SK-N-SH (cell line): Measurements from ENCODE around the gene FBXO4. TPM values are rescaled to one million over a fixed set of nuclear protein-coding genes. Genes with fewer than 3 reads are reported as not detected.
"Not testable (repeated sequence)": the region's sequence is repeated elsewhere in the genome, so short reads cannot be mapped to it uniquely, and the experiment has no call there.

ENCODE experiments used
- CTCF ChIA-PET: fragments of 300-600, 350-600 bp; formaldehyde crosslinking; extraction: SDS; loops from one replicate; lab custom pipeline; 2021; lab: Yijun Ruan, JAX
- POLR2A ChIA-PET: fragments of 350-600 bp; sonication (Branson Sonifier 250); formaldehyde crosslinking; extraction: SDS; loops from one replicate; lab custom pipeline; 2020; ENCODE audit warnings: antibody characterized with exemption, inconsistent platforms; lab: Yijun Ruan, JAX
- DNase-seq: peaks from one replicate; pipeline ENCODE4 v3.0.0; 2012
- H2AFZ ChIP-seq: fragments of 200-600 bp; sonication (generic); 2 replicates; pipeline ENCODE4 v1.8.1; 2016; ENCODE audit warnings: antibody characterized with exemption, mild to moderate bottlenecking, low read depth
- H3F3A ChIP-seq: fragments of 200-600 bp; sonication (generic); replicated peaks from 2 replicates; pipeline ENCODE3; 2016; ENCODE audit warnings: antibody characterized with exemption, mild to moderate bottlenecking; ENCODE audit not compliant: insufficient read depth
- H3K27ac ChIP-seq, 2 experiments: fragments of 200-500 bp in 1 of 2; fragments of 200-600 bp in 1 of 2; sonication (Bioruptor generic) in 1 of 2; sonication (generic), shearing (Covaris generic) in 1 of 2; 2 replicates each; pipeline versions ENCODE4 v1.5.1 to v1.6.1; 2014 to 2016; ENCODE audit warnings: low read depth in 2 of 2, inconsistent platforms in 1 of 2, low read length in 1 of 2, mild to moderate bottlenecking in 1 of 2, mixed read lengths in 1 of 2
- H3K27me3 ChIP-seq: fragments of 200-600 bp; sonication (generic), shearing (Covaris generic); 2 replicates; pipeline ENCODE4 v1.6.1; 2016; ENCODE audit warnings: mixed run types; ENCODE audit not compliant: insufficient read depth
- H3K36me3 ChIP-seq, 2 experiments: fragments of 200-500 bp in 1 of 2; fragments of 200-600 bp in 1 of 2; sonication (Bioruptor generic) in 1 of 2; sonication (generic) in 1 of 2; replicated peaks in 1 of 2; 2 replicates each; pipeline versions ENCODE3 to v1.5.1; 2014 to 2016; ENCODE audit warnings: low read length in 1 of 2, mild to moderate bottlenecking in 1 of 2; ENCODE audit not compliant: insufficient read depth in 2 of 2, control insufficient read depth in 1 of 2
- H3K4me1 ChIP-seq, 2 experiments: fragments of 200-500 bp in 1 of 2; fragments of 200-600 bp in 1 of 2; sonication (Bioruptor generic) in 1 of 2; sonication (generic), shearing (Covaris generic) in 1 of 2; 2 replicates each; pipeline versions ENCODE4 v1.5.1 to v1.6.1; 2014 to 2016; ENCODE audit warnings: low read depth in 1 of 2, low read length in 1 of 2, mixed run types in 1 of 2; ENCODE audit not compliant: insufficient read depth in 2 of 2, control insufficient read depth in 1 of 2
- H3K4me2 ChIP-seq: fragments of 200-600 bp; sonication (generic), shearing (Covaris generic); 2 replicates; pipeline ENCODE4 v1.6.1; 2017; ENCODE audit warnings: mixed run types
- H3K4me3 ChIP-seq, 2 experiments: fragments of 200-500 bp in 1 of 2; fragments of 200-600 bp in 1 of 2; sonication (Bioruptor generic) in 1 of 2; sonication (generic), shearing (Covaris generic) in 1 of 2; 2 replicates each; pipeline versions ENCODE4 v1.5.1 to v1.8.1; 2014 to 2016; ENCODE audit warnings: low read depth in 2 of 2, inconsistent platforms in 1 of 2, low read length in 1 of 2, mild to moderate bottlenecking in 1 of 2, mixed read lengths in 1 of 2, moderate library complexity in 1 of 2
- H3K79me2 ChIP-seq: fragments of 200-600 bp; sonication (generic); 2 replicates; pipeline ENCODE4 v1.8.1; 2017; ENCODE audit warnings: mild to moderate bottlenecking; ENCODE audit not compliant: insufficient read depth
- H3K9ac ChIP-seq: fragments of 200-600 bp; sonication (generic); 2 replicates; pipeline ENCODE4 v1.6.1; 2017; ENCODE audit warnings: mixed run types
- H3K9me2 ChIP-seq: fragments of 200-600 bp; sonication (generic); 2 replicates; pipeline ENCODE4 v1.6.1; 2017; ENCODE audit warnings: mixed run types
- H3K9me3 ChIP-seq: fragments of 200-600 bp; sonication (generic); 2 replicates; pipeline ENCODE4 v1.6.1; 2017; ENCODE audit warnings: mixed run types, mild to moderate bottlenecking, moderate library complexity
- H4K20me1 ChIP-seq: fragments of 200-600 bp; sonication (generic); 2 replicates; pipeline ENCODE4 v1.6.1; 2017; ENCODE audit warnings: mild to moderate bottlenecking, mixed run types; ENCODE audit not compliant: insufficient read depth
- CTCF ChIP-seq: fragments of 200-600 bp; sonication (generic); IDR thresholded peaks from 2 replicates; pipeline ENCODE4 v1.6.1; 2017; ENCODE audit warnings: antibody characterized with exemption, mild to moderate bottlenecking, moderate library complexity
- ELF1 ChIP-seq: IDR thresholded peaks from 2 replicates; pipeline ENCODE4 v1.4.0; 2012
- FOXJ3 ChIP-seq: sonication (generic); formaldehyde crosslinking; IDR thresholded peaks from 2 replicates; pipeline ENCODE4 v1.5.1; 2020; ENCODE audit warnings: mild to moderate bottlenecking, missing genetic modification reagents
- IRF3 ChIP-seq: fragments of 150-350 bp; IDR thresholded peaks from 2 replicates; pipeline ENCODE4 v1.6.1; 2016; ENCODE audit warnings: mild to moderate bottlenecking, low read depth, low read length
- JUND ChIP-seq: IDR thresholded peaks from 2 replicates; pipeline ENCODE4 v1.4.0; 2012
- MAX ChIP-seq: IDR thresholded peaks from 2 replicates; pipeline ENCODE4 v1.4.0; 2012; ENCODE audit warnings: low read depth
- POLR2AphosphoS5 ChIP-seq: IDR thresholded peaks from 2 replicates; pipeline ENCODE4 v1.6.1; 2012; ENCODE audit warnings: low read depth, low read length
- RCOR1 ChIP-seq: fragments of 150-350 bp; IDR thresholded peaks from 2 replicates; pipeline ENCODE4 v1.6.1; 2017; ENCODE audit warnings: antibody characterized with exemption, low read length
- REST ChIP-seq: IDR thresholded peaks from 2 replicates; pipeline ENCODE4 v1.6.1; 2012; ENCODE audit warnings: mild to moderate bottlenecking, low read depth, low read length, moderate library complexity
- RXRA ChIP-seq: IDR thresholded peaks from 2 replicates; pipeline ENCODE4 v1.4.0; 2012; ENCODE audit warnings: low read depth, mild to moderate bottlenecking, borderline replicate concordance
- SIN3A ChIP-seq: IDR thresholded peaks from 2 replicates; pipeline ENCODE4 v1.6.1; 2012; ENCODE audit warnings: low read depth, mild to moderate bottlenecking, low read length, moderate library complexity, borderline replicate concordance
- TAF1 ChIP-seq: IDR thresholded peaks from 2 replicates; pipeline ENCODE4 v1.6.1; 2012; ENCODE audit warnings: low read depth, mild to moderate bottlenecking, low read length, moderate library complexity, borderline replicate concordance
- TEAD4 ChIP-seq: IDR thresholded peaks from 2 replicates; pipeline ENCODE4 v1.4.0; 2012; ENCODE audit warnings: mild to moderate bottlenecking, borderline replicate concordance; ENCODE audit not compliant: insufficient read depth
- USF2 ChIP-seq: fragments of 150-350 bp; IDR thresholded peaks from 2 replicates; pipeline ENCODE4 v1.6.1; 2017; ENCODE audit warnings: antibody characterized with exemption, low read length, low read depth, borderline replicate concordance
- WGBS: methylation state at CpG from one replicate; pipeline ENCODE4 v1.1.6; 2017; ENCODE audit warnings: low lambda C conversion rate; 5-methylcytosine and 5-hydroxymethylcytosine counted together
- polyA plus RNA-seq, 3 experiments: library from polyadenylated mRNA; depleted of rRNA; stranded (reverse); fragments of >200 nt; gene quantifications; 2 replicates each; pipeline ENCODE4 v1.2.3, GENCODE V29; 2012

FBXO4 gene
- polyA plus RNA-seq, 1 of the 3 experiments (the other 2 are of a cell fraction), result 2.9 TPM

GRCh38 chr5:41945332-41945955 is 20.4 kb downstream of the FBXO4 start:
- H2AFZ ChIP-seq, H3K27ac ChIP-seq, H3K9me3 ChIP-seq, H3F3A ChIP-seq, H4K20me1 ChIP-seq, H3K27me3 ChIP-seq, POLR2A ChIA-PET, CTCF ChIA-PET, H3K4me3 ChIP-seq, H3K4me1 ChIP-seq, H3K9me2 ChIP-seq, H3K36me3 ChIP-seq, H3K79me2 ChIP-seq, H3K4me2 ChIP-seq, H3K9ac ChIP-seq, DNase-seq: not testable (repeated sequence)
- 82% methylated on average over 7 of the region's 7 CpGs for WGBS

- Histone ChIP-seq H4K20me1 (no peaks in the 10 kb centered on the region), H2AFZ (no peak overlapping the region), H3K4me3 (no peak overlapping the region), H3K27me3 (no peaks in the 10 kb centered on the region), H3K27ac (no peak overlapping the region), H3K4me1 (no peaks in the 10 kb centered on the region), H3F3A (no peaks in the 10 kb centered on the region), H3K79me2 (no peaks in the 10 kb centered on the region), H3K36me3 (no peaks in the 10 kb centered on the region), H3K9me2 (no peaks in the 10 kb centered on the region), H3K4me2 (no peak overlapping the region), H3K9me3 (no peaks in the 10 kb centered on the region), H3K9ac (no peak overlapping the region)
- no peak for TF ChIP-seq TAF1
- TF ChIP-seq REST, result no peak
- TF ChIP-seq ELF1, result no peak
- TF ChIP-seq SIN3A, result no peak
- TF ChIP-seq JUND, result no peak
- TF ChIP-seq RCOR1, result no peak
- ChIA-PET POLR2A (no interaction called here), CTCF (no interaction called here)
- 17% methylated on average over 3 of the region's 3 CpGs for WGBS
- no peak for DNase-seq
These were observed 26.1 kb downstream of the FBXO4 start for GRCh38 chr5:41951224-41951623.

GRCh38 chr5:41954286-41954685 is 29.2 kb downstream of the FBXO4 start:
- Histone ChIP-seq H3K79me2 (no peaks in the 10 kb centered on the region), H3K4me2 (no peak overlapping the region), H3K27ac (no peak overlapping the region), H3K9me2 (no peaks in the 10 kb centered on the region), H3K36me3 (no peaks in the 10 kb centered on the region), H3F3A (no peaks in the 10 kb centered on the region), H3K4me1 (no peaks in the 10 kb centered on the region), H3K9ac (no peak overlapping the region), H3K4me3 (no peak overlapping the region), H3K9me3 (no peaks in the 10 kb centered on the region), H4K20me1 (no peaks in the 10 kb centered on the region), H2AFZ (no peak overlapping the region), H3K27me3 (no peaks in the 10 kb centered on the region)
- no peak for DNase-seq
- POLR2A ChIA-PET, result no interaction called here
- WGBS, result 0% methylated on average over 1 of the region's 1 CpG
- no peak for TF ChIP-seq FOXJ3
- TF ChIP-seq POLR2AphosphoS5, result no peak
- no peak for TF ChIP-seq SIN3A
- no peak for TF ChIP-seq TAF1
- no peak for TF ChIP-seq USF2
- no peak for TF ChIP-seq IRF3
- TF ChIP-seq MAX, result no peak
- TF ChIP-seq TEAD4, result no peak
- TF ChIP-seq CTCF, result no peak
- TF ChIP-seq JUND, result no peak
- no peak for TF ChIP-seq RXRA
- CTCF ChIA-PET, result no interaction called here
